Esophagus (tissue), 2 donors: ENCODE measurements around the gene AMH. TPM values are rescaled to one million over a fixed set of nuclear protein-coding genes. Genes with fewer than 3 reads are reported as not detected.

Experiments used
- H3K27ac ChIP-seq, 2 donors: one replicate each; pipeline ENCODE4 v1.5.1; 2013; ENCODE audit warnings: low read depth in 2 of 2, mild to moderate bottlenecking in 2 of 2, inconsistent platforms in 1 of 2, low read length in 1 of 2, moderate library complexity in 1 of 2
- H3K27me3 ChIP-seq, 2 donors: one replicate each; pipeline ENCODE4 v1.6.1; 2013; ENCODE audit warnings: low read length in 2 of 2, control low read depth in 1 of 2, mild to moderate bottlenecking in 1 of 2; ENCODE audit not compliant: insufficient read depth in 2 of 2, control insufficient read depth in 1 of 2
- H3K36me3 ChIP-seq, 2 donors: one replicate each; pipeline ENCODE4 v1.6.1; 2013; ENCODE audit warnings: low read length in 1 of 2; ENCODE audit not compliant: control insufficient read depth in 2 of 2, insufficient read depth in 2 of 2
- H3K4me1 ChIP-seq, 2 donors: one replicate each; pipeline ENCODE4 v1.6.1; 2013; ENCODE audit warnings: low read length in 1 of 2; ENCODE audit not compliant: control insufficient read depth in 2 of 2, insufficient read depth in 2 of 2
- H3K4me3 ChIP-seq, 2 donors: one replicate each; pipeline ENCODE4 v1.5.1; 2013; ENCODE audit warnings: low read length in 2 of 2, mild to moderate bottlenecking in 2 of 2, low read depth in 1 of 2, moderate library complexity in 1 of 2
- H3K9me3 ChIP-seq, 2 donors: one replicate each; pipeline ENCODE4 v1.6.1; 2013; ENCODE audit warnings: mild to moderate bottlenecking in 2 of 2, low read depth in 1 of 2, low read length in 1 of 2, moderate library complexity in 1 of 2; ENCODE audit not compliant: control insufficient read depth in 2 of 2, insufficient read depth in 1 of 2
- WGBS, 2 donors: extraction: QIAGEN DNeasy Blood & Tissue Kit; methylation state at CpG; one replicate each; pipeline ENCODE4 v1.1.7; 2013; 5-methylcytosine and 5-hydroxymethylcytosine counted together
- polyA plus RNA-seq, 2 donors: library from polyadenylated mRNA; stranded (reverse); fragments of 200-250 nt; gene quantifications; one replicate each; pipeline ENCODE4 v1.2.3, GENCODE V29; 2013
- donor health status: healthy with polysubstance abuse.
- donor health status: Bipolar disorder and iron deficiency.

AMH gene
- polyA plus RNA-seq, 2 donors: 0.55 to 2.5 TPM

- no peaks in the 10 kb centered on the region for H3K9me3 ChIP-seq
- peaks cover 0 to 47% of the 10 kb centered on the region in 2 donors for H3K36me3 ChIP-seq
- peaks cover 0 to 16% of the 10 kb centered on the region in 2 donors for H3K4me1 ChIP-seq
- WGBS, 2 donors: 81 to 88% methylated on average over 25 of the region's 25 CpGs
- no peak overlapping the region for H3K27ac ChIP-seq
- no peak overlapping the region for H3K4me3 ChIP-seq
- H3K27me3 ChIP-seq: no peaks in the 10 kb centered on the region
Measured at GRCh38 chr19:2233601-2234280, 15.4 kb upstream of the AMH start.

- Histone ChIP-seq H3K4me1 (peaks cover 0 to 18% of the 10 kb centered on the region in 2 donors), H3K9me3 (no peaks in the 10 kb centered on the region), H3K27me3 (no peaks in the 10 kb centered on the region), H3K36me3 (peaks cover 0 to 36% of the 10 kb centered on the region in 2 donors), H3K4me3 (peak overlapping the region; percentile 81 to 91), H3K27ac (peak overlapping the region; percentile 80 to 99)
- WGBS, 2 donors: 31 to 36% methylated on average over 6 of the region's 6 CpGs
Measured at GRCh38 chr19:2234996-2235380, 14.1 kb upstream of the AMH start.

- WGBS, 2 donors: 0 to 1% methylated on average over 27 to 48 of the region's 48 CpGs
- Histone ChIP-seq H3K36me3 (peaks cover 0 to 31% of the 10 kb centered on the region in 2 donors), H3K9me3 (no peaks in the 10 kb centered on the region), H3K27ac (peak overlapping the region; percentile 80 to 99), H3K4me1 (peaks cover 0 to 23% of the 10 kb centered on the region in 2 donors), H3K27me3 (no peaks in the 10 kb centered on the region), H3K4me3 (peak overlapping the region; percentile 81 to 91)
Measured at GRCh38 chr19:2235381-2236063, 13.6 kb upstream of the AMH start.

GRCh38 chr19:2236064-2236313 lies 13.1 kb upstream of the AMH start:
- WGBS, 2 donors: 0 to 1% methylated on average over 21 to 28 of the region's 28 CpGs
- Histone ChIP-seq H3K27ac (peak overlapping the region; percentile 80 to 99), H3K27me3 (no peaks in the 10 kb centered on the region), H3K4me3 (peak overlapping the region; percentile 81 to 91), H3K36me3 (peaks cover 0 to 28% of the 10 kb centered on the region in 2 donors), H3K4me1 (peaks cover 4 to 27% of the 10 kb centered on the region in 2 donors), H3K9me3 (no peaks in the 10 kb centered on the region)

- Histone ChIP-seq H3K36me3 (peaks cover 0 to 25% of the 10 kb centered on the region in 2 donors), H3K4me1 (peaks cover 6 to 32% of the 10 kb centered on the region in 2 donors), H3K27ac (peak within 1 kb of the TSS; percentile 99 to 100), H3K4me3 (peak within 1 kb of the TSS; percentile 81 to 91), H3K9me3 (no peaks in the 10 kb centered on the region), H3K27me3 (no peaks in the 10 kb centered on the region)
- WGBS, 2 donors: 1% methylated on average over 62 to 80 of the region's 80 CpGs
Measured at GRCh38 chr19:2236314-2237050, 12.6 kb upstream of the AMH start, which contains the start of the genes PLEKHJ1 and SF3A2. Gene PLEKHJ1 (minus strand): TSS chr19:2236329. CDS start chr19:2236248, 81 bp downstream. Gene SF3A2 (plus strand): TSS chr19:2236824. CDS start chr19:2243419, 6,595 bp downstream.

GRCh38 chr19:2237051-2237868 lies 11.9 kb upstream of the AMH start:
- H3K27me3 ChIP-seq: no peaks in the 10 kb centered on the region
- peaks cover 6 to 39% of the 10 kb centered on the region in 2 donors for H3K4me1 ChIP-seq
- H3K27ac ChIP-seq: peak overlapping the region; percentile 99 to 100
- peaks cover 0 to 19% of the 10 kb centered on the region in 2 donors for H3K36me3 ChIP-seq
- no peaks in the 10 kb centered on the region for H3K9me3 ChIP-seq
- 39% methylated on average over 40 to 43 of the region's 43 CpGs for WGBS, 2 donors
- H3K4me3 ChIP-seq: peak overlapping the region; percentile 81 to 91

- Histone ChIP-seq H3K9me3 (no peaks in the 10 kb centered on the region), H3K27ac (peak overlapping the region in 1 of 2 donors; percentile 99), H3K4me3 (peak overlapping the region; percentile 81 to 91), H3K36me3 (peaks cover 0 to 13% of the 10 kb centered on the region in 2 donors), H3K27me3 (no peaks in the 10 kb centered on the region), H3K4me1 (peaks cover 6 to 41% of the 10 kb centered on the region in 2 donors)
- 63 to 85% methylated on average over 6 of the region's 6 CpGs for WGBS, 2 donors
Measured at GRCh38 chr19:2237869-2238153, 11.3 kb upstream of the AMH start.

- Histone ChIP-seq H3K4me3 (no peak overlapping the region), H3K27me3 (no peaks in the 10 kb centered on the region), H3K36me3 (peaks cover 0 to 12% of the 10 kb centered on the region in 2 donors), H3K9me3 (no peaks in the 10 kb centered on the region), H3K4me1 (peaks cover 6 to 32% of the 10 kb centered on the region in 2 donors), H3K27ac (no peak overlapping the region)
- 51 to 58% methylated on average over 10 of the region's 10 CpGs for whole genome bisulfite sequencing, 2 donors
Measured at GRCh38 chr19:2239173-2239572, 9.9 kb upstream of the AMH start.
